Activated T-helper 17 cell treated with anti-CD3 and anti-CD28 coated beads, Interleukin-2, amount 50 U/mL, for 72 hours (primary cell): ENCODE measurements around the gene KCNK17. TPM values are rescaled to one million over a fixed set of nuclear protein-coding genes. Genes with fewer than 3 reads are reported as not detected.

Experiments used
- ATAC-seq: fragments of 150-1000 bp; cut with Tn5 transposase; replicated peaks from 2 replicates; pipeline ENCODE4 v1.10.0; 2021; ENCODE audit warnings: mild to moderate bottlenecking, moderate library complexity
- H3K27ac Mint-ChIP-seq: one replicate; pipeline ENCODE4 v1.8.0; 2022; ENCODE audit warnings: mixed read lengths
- H3K27me3 Mint-ChIP-seq: one replicate; pipeline ENCODE4 v1.8.0; 2022; ENCODE audit warnings: mixed read lengths
- H3K36me3 Mint-ChIP-seq: one replicate; pipeline ENCODE4 v1.8.0; 2022; ENCODE audit warnings: low read depth, mild to moderate bottlenecking, mixed read lengths
- H3K4me1 Mint-ChIP-seq: one replicate; pipeline ENCODE4 v1.8.0; 2022; ENCODE audit warnings: mixed read lengths
- H3K4me3 Mint-ChIP-seq: one replicate; pipeline ENCODE4 v1.8.0; 2022; ENCODE audit warnings: mild to moderate bottlenecking, mixed read lengths
- H3K9me3 Mint-ChIP-seq: one replicate; pipeline ENCODE4 v1.8.0; 2022; ENCODE audit warnings: mixed read lengths
- total RNA-seq, 2 donors: library from RNA; stranded (reverse); gene quantifications; one replicate each; pipeline ENCODE4 v1.2.3, GENCODE V29; 2022

The KCNK17 gene
- total RNA-seq, 2 donors from 2014 or later = not detected

- Mint-ChIP-seq H3K27me3 (peaks cover 9% of the 10 kb centered on the region), H3K4me1 (no peaks in the 10 kb centered on the region), H3K9me3 (peaks cover 4% of the 10 kb centered on the region), H3K27ac (no peak overlapping the region), H3K36me3 (no peaks in the 10 kb centered on the region), H3K4me3 (no peak overlapping the region)
- no peak for ATAC-seq
Measured at GRCh38 chr6:39254999-39255535, 59.2 kb downstream of the KCNK17 start.

DNA sequence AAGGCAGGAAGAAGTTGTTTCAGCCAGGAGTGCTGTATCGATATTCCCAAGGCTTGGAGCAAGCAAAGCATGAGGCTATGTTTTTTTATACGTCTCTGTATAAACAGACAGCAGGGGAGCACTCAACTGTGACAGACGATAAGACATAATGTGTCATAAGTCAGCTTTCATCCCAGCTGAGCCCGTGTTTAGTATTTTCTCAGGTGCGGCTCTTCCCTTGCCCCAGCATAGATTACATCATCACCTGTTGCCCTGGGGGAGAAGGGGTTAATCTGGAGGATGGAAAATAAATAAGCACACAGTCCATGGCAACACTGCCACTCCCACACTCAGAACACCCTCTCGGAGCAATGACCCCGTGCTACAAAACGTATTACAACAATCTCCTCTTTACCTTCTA lies 62.8 kb downstream of the KCNK17 start:
- peaks cover 7% of the 10 kb centered on the region for H3K4me1 Mint-ChIP-seq
- no peak overlapping the region for H3K4me3 Mint-ChIP-seq
- H3K9me3 Mint-ChIP-seq = peaks cover 4% of the 10 kb centered on the region
- H3K36me3 Mint-ChIP-seq = no peaks in the 10 kb centered on the region
- H3K27ac Mint-ChIP-seq = no peak overlapping the region
- peaks cover 5% of the 10 kb centered on the region for H3K27me3 Mint-ChIP-seq
- no peak for ATAC-seq

DNA sequence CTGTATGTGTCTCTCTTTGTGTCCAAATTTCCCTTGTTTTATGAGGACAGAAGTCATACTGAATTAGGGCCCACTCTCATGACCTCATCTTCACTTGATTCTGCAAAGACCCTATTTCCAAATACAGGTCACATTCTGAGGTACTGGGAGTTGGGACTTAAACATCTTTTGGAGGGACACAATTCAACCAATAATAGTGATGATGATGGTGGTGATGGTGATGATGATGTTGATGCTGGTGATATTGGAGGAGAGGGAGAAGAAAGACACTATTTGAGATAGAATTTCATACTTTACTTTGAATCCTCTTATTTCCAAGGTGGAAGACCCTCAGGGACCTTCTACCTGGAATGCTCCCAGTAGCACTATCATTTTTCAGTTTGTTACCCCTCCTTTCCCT lies 63.7 kb downstream of the KCNK17 start:
- no peak for ATAC-seq
- Mint-ChIP-seq H3K36me3 (no peaks in the 10 kb centered on the region), H3K9me3 (peaks cover 4% of the 10 kb centered on the region), H3K27me3 (peaks cover 5% of the 10 kb centered on the region), H3K27ac (no peak overlapping the region), H3K4me3 (no peak overlapping the region), H3K4me1 (peaks cover 7% of the 10 kb centered on the region)

DNA sequence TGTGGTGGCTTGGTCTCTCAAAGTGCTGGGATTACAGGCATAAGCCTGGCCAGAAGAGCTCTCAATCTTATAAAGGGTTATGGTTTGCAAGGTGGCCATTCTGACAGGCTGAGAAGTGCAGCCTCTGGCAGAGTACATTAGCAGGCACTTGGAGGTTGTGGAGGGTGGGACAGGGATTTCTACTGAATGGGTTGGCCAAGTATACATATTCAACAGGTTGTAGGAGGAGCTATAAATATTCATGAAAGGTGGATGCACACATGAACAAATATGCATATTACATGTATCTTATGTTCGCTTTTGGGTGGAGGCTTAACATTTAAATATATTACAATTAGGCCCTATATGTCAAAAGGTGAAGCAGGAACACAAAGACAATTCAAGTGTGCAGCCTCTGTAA lies 64.9 kb downstream of the KCNK17 start:
- peaks cover 4% of the 10 kb centered on the region for H3K9me3 Mint-ChIP-seq
- no peaks in the 10 kb centered on the region for H3K36me3 Mint-ChIP-seq
- peaks cover 5% of the 10 kb centered on the region for H3K27me3 Mint-ChIP-seq
- H3K27ac Mint-ChIP-seq = no peak overlapping the region
- peaks cover 7% of the 10 kb centered on the region for H3K4me1 Mint-ChIP-seq
- ATAC-seq = no peak
- no peak overlapping the region for H3K4me3 Mint-ChIP-seq

Other genes starting within 250 kb of the KCNK17 start
- gene SAYSD1, start 199.2 kb downstream of the KCNK17 start, total RNA-seq = 10 to 100 TPM in 1 of 2 donors, 1 to 10 TPM in 1; 7.7 to 10.3 TPM
- gene KCNK5, start 84.9 kb downstream of the KCNK17 start, total RNA-seq = 1 to 10 TPM; 6.1 to 8.9 TPM
- not detected for gene KCNK16, start 8.3 kb upstream of the KCNK17 start, total RNA-seq